ENCODE measurements around the gene PNKP.

PNKP gene

DNA sequence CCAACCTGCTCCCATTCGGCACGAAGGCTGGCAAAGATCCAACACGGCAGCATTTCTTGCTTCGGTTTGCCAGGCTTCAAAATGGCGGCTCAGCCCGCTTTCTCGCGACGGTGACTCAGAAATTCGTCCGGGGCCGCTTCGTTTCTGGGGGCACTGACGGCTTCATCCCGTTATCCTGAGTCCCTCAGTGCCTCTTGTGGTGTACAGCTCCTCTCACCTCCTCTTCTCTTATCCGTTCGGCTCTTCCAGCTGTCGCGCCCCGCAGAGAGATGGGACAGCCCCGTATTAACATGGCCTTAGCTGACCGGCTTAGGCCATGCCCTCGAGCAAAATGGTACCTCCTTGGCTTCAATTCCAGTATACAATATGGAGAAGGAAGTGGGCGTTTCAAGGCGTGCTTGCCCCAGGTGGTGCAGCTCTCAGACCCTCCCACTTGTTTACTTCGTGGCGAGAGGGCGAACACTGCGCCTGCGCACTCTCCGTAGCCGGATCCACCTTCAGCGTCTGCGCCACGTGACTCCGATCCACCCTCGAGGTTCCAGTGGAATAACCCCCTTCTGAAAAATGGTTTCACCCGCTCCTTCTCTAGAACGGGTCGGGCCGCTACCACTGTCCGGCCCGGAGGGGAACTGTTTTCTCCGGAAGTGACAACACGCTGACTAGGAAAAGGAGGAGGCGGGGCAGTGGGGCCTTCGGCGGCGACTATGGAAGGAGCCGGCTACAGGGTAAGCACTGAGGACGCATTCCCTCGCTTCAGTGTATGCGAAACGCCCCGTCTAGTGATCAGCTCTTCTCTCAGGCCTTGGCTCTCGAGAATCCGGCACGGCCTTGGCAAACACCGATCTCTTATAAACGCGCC, 9.9 kb upstream of the PNKP start, which contains the start of the genes AKT1S1 and TBC1D17:
TSS of gene AKT1S1 (minus strand) at position 336 of the 859 bp plus-strand sequence. CDS start 4,060 bp downstream, outside the sequence.
TSS of gene TBC1D17 (plus strand) at position 683 of the 859 bp plus-strand sequence. CDS start at position 705, 22 bp downstream.
- DNase-seq (ENCODE audit: extremely low spot score, insufficient read length, low read depth) (peak; percentile 90), FAIRE-seq (peak; percentile 100)

DNA sequence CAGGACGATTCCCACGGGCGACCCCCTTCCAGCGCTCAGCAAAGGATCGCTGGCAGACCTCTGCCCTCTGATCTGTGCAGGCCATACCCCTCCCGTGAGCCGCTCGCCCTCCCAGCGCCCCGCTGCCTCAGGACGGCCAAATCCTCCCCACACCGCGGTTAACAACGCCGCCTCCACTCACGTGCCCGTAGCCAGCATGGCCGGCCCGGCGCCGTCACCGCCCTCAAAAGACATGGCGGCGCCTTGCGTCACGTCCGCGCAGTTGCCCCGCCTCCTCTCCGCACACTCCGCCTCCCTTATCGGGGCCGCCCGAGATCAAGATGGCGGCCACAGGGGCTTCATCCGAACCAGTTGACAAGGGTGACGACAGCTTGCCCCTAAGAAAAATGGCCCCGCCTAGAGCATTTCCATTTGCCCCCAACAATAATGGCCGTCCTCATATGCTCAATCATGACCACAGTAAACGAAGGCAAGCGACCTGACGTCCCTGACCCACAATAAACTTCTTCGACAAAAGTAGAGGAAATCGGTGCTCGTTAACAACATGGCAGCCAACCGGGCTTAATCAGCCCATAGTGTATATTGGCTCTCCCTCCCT, 9.1 kb upstream of the PNKP start:
- FAIRE-seq, result no peak
- DNase-seq (ENCODE audit: extremely low spot score, insufficient read length, low read depth), result no peak

DNA sequence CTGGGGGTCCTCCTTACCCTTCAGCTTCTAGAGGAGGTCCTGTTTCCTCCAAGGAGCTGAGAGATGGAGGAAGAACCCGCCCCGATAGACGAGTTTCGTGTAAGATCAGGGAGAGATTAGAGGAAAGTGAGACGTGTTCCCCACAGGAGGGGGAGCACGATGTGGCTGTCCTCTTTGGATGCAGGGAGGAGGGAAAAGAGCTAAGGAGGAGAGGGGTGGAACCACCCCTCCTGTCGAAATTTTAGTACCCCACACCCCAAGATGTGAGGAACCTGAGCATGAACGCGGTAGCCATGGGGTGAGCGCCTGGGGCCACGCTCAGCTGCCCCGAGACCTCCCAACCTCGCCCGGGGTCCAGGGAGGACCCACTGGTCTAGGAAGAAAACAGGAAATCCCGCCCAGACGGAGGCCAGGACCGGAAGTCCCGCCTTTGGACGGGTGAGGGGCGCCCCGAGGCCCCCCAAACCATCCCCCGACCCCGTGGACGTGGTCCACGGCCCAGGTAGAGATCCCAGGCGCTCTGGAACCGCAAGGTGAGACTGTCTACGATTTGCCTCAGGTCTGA, 8.6 kb upstream of the PNKP start:
- DNase-seq (ENCODE audit: extremely low spot score, insufficient read length, low read depth) (no peak), FAIRE-seq (no peak)

DNA sequence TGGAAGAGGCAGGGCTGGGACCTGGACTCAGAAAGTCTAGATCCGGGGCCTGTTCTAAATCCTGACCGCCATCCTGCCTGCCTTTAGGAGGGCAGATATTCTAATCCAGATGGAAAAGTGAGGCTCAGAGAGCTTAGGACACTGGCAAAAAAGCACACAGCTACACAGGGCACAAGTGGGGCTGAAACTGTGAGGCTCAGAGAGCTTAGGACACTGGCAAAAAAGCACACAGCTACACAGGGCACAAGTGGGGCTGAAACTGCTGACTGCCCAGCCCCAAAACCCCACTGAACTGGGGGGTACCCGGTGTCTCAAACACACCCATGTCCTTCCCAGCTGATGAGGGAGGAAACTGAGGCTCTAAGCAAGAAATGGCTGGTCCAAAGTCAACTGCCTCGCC, 7.8 kb upstream of the PNKP start:
- DNase-seq (ENCODE audit: extremely low spot score, insufficient read length, low read depth) (no peak), FAIRE-seq (no peak)

DNA sequence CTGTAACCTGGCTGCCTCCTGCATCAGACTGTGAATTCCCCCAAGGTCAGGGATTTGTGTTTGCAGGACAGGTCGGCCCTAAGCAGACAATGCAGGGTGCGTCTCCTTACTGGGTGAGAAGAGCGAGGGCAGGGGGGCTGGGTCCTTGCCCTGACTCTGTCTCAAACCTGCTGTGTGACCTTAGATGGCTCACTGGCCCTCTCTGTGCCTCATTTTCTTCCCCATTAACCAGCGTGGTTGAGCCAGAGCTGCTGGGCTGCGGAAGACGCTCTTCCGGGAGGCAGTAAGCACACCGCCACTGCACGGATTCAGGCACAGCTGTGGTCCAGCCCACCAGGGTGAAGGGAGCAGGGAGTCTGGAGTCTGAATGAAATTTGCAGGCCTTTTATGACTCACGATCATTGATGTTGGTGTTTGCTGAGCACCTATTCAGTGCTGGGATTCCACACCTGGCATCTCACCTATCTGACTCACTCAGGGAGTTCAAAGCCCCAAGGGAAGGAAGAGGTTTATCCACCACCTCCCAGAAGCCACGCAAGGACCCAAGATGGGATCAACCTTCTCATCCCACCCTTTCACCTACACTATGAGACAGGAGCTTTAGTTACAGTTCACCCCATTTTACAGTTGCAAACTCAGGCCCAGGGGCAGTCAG, 7.3 kb upstream of the PNKP start:
- FAIRE-seq, result no peak

DNA sequence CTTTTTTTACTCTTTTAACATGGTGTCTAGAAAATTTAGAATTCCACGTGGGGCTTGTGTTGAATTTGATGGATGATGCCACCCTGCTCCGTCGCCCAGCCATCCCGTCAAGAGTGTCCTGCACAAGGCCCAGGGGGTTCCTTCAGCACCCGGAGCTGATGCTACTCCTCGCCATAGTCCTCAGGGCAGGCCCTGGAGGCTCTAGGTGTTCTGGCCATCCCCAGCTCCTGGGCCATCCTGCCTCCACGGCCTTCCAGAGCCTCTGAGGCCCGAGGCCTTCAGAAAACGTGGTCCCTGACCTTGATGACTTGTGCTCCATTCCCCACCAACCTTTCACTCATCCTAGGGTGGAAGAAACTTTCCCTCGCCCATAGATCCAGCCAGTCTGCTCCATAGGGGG, 6.5 kb upstream of the PNKP start:
- FAIRE-seq (no peak), DNase-seq (ENCODE audit: extremely low spot score, insufficient read length, low read depth) (no peak)

More for the DNA sequence above, 7.3 kb upstream of the PNKP start:
- no peak for DNase-seq (ENCODE audit: extremely low spot score, insufficient read length, low read depth)

DNA sequence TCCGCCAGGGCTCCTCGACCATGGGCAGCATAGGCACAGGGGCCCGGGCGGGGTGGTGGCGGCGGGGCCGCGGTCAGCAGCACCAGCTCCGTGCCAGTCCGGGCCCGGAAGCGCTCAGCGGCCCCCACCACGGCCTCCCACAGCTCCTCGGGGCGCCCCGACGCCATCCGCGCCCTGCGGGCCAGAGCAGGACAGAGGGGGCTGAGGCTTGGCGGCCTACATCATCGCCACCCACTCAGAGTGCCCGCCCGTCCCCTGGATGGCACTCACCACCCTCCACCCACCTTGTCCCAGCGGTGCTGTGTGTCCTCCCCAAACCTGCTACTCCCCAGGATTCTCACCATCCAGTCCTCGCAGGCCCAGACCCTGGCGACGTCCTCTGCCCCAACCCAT, 5.7 kb upstream of the PNKP start:
- DNase-seq (ENCODE audit: extremely low spot score, insufficient read length, low read depth) (no peak), FAIRE-seq (no peak)

DNA sequence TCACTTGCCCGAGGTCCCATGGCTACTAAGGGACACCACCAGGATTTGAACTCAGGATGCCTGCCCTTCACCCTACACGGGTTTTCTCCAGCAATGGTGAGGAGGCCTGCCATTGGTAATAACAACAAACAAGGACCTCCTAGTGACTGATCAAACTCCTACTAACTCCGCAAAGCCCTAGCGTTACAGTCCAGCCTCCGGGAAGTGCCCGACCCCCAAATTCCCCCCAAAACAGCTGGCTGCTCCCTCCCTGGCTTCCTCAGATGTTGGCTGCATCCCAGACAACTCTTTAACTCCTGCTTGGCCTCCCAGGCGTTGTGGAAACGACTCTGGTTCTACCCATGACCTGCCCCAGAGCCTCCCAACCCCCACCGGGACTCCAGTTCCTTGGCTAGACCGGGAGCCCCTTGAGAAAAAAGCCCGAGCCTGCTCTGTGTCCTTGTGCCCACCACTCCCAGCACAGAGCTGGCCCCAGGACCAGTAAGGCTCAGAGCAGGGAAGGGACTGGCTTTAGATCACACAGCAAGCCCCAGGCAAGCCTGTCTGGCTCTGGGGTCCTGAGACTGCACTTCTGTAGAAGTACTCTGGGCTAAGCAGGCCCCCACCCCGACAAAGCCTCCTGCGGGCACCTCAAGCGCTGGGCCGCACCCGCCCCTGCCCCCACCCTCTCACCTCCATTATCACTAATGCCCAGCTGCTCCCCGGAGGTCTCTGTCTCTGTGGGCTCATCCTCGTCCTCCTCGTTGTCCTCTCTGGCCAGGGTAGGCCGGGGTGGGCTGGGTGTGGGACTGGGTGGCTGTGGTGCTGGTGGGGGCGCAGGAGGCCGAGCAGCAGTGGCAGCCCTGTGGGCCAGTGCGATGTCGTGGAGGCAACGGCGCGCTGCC, 5.1 kb upstream of the PNKP start:
- FAIRE-seq, result no peak
- DNase-seq (ENCODE audit: extremely low spot score, insufficient read length, low read depth), result no peak

DNA sequence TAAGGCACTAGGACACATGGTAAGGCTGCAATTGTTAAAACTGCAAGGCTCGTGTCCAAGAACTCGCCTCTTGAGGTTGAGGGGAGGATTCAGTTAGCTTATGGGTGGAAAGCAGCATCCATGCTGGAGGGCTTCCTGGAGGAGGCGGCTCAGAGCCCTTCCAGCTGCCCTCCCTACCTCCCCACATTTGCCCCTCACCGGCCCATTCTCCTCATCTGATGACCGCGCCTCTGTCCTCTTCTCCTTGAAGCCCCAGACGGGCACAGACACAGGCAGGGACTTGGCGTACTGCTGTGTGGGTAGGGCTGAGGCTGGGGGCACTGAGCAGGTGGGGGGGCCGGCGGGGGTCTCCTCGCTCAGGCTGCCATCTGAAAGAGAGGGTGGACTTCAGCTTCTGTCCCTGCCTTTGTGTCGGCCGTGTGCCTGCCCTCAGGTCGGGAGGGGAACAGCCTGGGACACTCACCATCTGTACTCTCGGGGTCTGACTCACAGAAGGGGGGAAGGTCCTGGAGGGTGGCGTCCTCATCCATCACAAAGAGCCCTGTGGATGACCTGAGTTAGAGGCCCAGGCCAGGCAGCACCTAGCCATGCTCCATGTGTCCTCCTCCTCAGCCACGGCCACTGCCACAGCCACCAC, 4.1 kb upstream of the PNKP start:
- no peak for FAIRE-seq
- DNase-seq (ENCODE audit: extremely low spot score, insufficient read length, low read depth), result no peak

DNA sequence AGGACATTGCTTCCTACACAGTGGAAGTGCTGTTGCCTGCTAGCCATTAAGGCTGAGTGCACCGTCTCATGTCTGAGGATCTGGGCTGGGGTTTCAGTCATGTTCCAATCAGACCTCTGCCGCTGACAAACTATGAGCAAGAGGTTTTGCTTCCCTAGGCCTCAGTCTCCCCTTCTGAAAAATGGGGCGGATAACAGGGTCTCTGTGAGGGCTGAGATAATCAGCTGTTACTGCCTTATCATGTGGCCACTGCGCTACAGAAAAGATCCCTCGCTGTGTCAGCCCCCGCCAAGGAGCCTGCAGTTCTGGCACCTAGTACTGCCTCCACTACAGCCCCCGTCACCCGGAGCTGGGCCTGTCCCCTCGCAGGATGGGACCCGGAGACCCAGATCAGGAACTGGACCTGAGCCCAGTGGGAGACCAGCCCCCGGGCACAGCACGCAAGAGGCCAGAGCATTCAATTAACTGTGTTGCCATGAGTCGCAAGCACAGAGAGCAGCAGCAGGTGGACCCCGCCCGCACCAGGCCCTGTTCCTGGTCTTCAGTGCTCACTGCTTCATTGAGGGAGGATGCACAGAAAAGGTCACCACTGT, 3.0 kb upstream of the PNKP start:
- DNase-seq (ENCODE audit: extremely low spot score, insufficient read length, low read depth), result no peak
- no peak for FAIRE-seq

DNA sequence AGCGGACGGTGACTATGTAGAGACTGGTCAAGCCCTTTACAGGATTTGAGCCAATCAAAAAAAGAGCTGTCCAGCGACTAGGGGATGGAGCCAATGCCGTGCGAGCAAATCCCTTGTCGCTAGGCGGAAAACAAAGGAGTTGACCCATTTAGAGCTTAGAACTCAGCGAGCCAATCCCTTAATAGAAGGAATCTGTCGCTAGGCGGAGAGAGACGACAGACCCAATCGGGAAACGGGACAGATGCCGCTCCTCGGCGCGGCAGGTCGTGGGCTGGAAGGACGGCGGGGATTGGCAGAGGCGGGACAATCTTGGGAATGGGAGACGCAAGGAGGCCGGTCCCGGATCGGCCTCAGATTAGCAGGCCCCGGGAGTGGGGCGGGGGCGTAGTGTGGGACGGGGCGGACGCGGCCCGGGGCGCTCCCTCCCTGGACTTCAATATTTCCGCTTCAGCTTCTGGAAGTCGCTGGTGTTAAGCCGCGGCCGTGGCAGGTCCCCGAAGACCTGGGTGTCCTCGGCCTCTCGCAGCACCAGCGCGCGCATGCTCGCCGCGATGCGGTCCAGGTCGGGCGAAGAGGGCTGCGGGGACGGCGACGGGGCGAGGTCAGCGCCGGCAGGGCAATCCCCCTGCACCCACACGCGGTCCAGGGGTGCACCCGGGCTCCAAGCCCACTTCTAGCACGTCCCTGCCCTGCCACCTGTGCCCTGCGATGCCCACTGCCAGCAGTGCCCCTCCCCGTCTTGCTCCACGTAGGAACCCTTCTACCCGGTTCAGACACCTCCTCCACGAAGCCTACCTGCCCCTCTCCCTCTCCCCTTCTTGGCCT, 2.3 kb upstream of the PNKP start:
- peak; percentile 100 for FAIRE-seq
- DNase-seq (ENCODE audit: extremely low spot score, insufficient read length, low read depth), result peak; percentile 73

DNA sequence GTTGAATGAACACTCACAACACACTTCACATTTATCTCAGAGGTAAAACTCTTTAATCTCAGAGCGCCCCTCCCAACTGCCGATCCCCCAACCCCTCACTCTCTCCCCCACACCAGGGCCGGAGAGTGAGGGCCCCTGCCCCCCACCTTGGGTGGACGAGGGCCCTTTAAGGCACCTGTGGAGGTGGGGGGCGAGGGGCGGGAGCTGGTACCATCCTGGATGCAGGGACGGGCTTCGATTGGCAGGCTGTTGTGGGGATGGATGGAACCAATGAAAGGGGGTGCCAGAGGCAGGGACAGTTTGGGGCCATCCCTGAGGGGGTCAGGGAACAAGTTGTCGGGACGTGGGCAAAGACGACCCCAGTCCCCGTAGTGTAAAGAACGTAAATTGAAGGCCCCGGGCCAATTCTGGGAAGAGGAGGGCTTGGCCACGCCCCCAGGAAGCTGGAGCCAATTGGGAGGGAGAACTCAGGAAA, 1.7 kb upstream of the PNKP start:
- DNase-seq (ENCODE audit: extremely low spot score, insufficient read length, low read depth) (no peak), FAIRE-seq (no peak)

DNA sequence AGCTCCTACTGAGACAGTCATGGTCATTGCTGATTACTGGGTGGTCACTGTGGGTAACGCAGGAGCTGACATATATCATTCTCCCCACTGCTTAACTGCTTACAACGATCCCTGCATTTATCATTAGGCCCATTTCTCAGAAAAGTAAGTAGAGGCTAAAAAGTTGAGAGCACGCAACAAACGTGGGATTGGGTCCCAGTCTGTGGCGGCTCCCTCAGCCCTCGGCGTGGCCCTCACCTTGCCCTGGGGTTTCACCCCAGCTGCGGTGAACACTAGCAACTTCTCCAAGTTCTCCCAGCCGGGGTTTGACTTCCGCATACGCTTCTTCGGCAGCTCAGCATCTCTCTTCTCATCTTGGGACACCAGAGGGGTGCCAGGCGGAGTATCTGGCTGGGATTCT, 2.5 kb downstream of the PNKP start:
- FAIRE-seq, result no peak
- DNase-seq (ENCODE audit: extremely low spot score, insufficient read length, low read depth), result no peak

DNA sequence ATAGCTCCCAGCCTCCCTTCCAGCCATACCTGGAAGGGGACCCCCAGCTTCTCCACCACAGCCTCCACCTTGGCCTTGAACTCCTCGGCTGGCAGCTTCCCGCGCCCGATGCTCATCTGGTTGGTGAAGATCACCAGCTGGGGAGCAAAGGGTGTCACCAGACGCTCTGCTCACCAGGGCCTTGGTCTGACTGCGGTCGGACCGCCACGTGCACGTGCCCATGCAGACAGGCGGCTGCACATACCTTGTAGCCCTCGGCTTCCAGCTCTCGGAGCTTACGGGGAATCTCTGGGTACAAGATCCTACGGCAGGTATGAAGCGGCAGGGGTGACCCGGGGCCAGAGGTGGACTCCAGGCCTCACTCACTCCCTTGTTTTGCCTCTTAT, 3.4 kb downstream of the PNKP start:
- no peak for DNase-seq (ENCODE audit: extremely low spot score, insufficient read length, low read depth)
- no peak for FAIRE-seq

DNA sequence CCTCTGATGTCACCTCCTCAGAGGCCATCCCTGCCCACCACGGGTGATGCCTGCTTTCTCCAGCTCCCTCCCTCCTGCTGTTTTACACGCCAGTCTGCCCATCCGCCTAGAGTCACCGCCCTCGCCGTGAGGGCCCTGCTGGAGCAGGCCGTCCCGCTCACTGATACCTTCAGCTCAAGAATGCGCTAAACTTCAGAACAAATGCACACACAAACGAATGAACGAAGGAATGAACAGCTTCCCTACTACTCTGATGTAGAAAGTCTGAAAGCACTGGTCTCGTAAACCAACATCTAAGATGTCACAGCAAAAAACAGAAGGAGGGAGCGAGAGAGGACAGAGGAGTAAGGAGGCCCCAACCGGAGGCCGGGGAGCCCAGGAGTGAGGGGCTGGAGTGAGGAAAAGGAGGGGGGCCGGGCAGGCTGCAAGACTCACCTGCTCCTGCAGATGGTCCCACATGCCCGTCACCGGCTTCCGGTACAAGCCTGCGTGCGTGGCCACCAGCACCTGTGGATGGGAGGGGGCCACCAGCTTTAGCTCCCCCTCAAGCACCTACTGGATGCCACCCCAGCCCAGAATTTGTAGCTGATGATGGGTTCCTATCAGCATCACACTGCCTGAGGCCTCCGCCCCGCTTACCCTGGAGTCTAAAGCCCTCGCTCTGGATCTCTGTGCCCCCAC, 4.0 kb downstream of the PNKP start:
- no peak for FAIRE-seq
- DNase-seq (ENCODE audit: extremely low spot score, insufficient read length, low read depth), result no peak

DNA sequence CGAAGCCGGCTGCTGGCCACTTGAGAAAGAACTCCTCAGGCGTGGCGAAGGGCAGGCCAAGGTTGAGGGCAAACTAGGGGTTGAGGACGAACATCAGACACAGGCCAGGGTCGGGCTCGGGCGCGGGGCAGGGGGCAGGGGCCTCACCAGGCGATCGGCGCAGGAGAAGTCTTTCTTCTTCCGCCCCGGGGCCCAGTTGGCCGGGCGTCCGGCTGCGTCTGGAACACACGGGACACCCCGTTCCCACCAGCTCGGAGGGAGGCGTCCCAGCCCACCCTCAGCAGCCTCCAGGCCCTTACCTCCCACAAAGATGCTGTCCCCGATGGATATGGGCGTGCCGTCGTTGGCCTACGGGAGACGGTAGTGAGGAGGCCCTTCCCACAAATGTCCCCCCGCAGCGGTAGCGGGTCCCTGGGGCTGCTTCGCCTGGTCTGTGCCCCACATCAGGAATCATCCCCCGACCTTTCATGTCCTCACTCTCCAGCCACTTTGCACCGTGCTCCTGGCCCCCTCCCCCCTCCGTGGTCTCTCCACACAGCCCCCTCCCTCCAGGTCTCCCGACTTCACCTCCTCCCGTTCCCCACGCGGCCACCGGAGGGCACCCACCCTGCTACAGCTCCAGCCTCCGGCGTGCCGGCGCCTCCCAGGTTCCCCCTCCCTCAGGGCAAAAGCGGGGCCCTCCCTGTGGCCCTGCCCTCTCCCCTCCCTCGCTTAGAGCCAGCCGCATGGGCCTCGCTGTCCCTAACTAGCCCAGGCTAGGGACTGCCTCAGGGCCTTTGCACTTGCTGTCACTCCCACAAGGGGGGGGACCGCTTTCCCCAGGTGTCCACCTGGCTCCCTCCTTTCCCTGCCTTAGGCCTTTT, 4.8 kb downstream of the PNKP start:
- FAIRE-seq, result no peak
- no peak for DNase-seq (ENCODE audit: extremely low spot score, insufficient read length, low read depth)
